Cardiac ventricle fibroblast (primary cell): ENCODE data around the gene DEFB126. TPM values are rescaled to one million over a fixed set of nuclear protein-coding genes. Genes with fewer than 3 reads are reported as not detected.

Source experiments
- total RNA-seq: library from RNA; depleted of rRNA; stranded (reverse); fragments of >200 nt; gene quantifications from 2 replicates; pipeline ENCODE4 v1.2.3, GENCODE V29; 2015

DEFB126 gene, protein sequence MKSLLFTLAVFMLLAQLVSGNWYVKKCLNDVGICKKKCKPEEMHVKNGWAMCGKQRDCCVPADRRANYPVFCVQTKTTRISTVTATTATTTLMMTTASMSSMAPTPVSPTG
- total RNA-seq = not detected in 2 replicates

GRCh38 chr20:142290-142689 lies at the start of gene DEFB126:
Gene DEFB126, plus strand, starts transcription at chr20:142590. Its CDS starts 39 bp downstream, at chr20:142629.

GRCh38 chr20:157154-157553 lies 14.8 kb downstream of the DEFB126 start, which contains the start of gene DEFB127:
Gene DEFB127, plus strand, starts transcription at chr20:157454. Its CDS starts 91 bp downstream, at chr20:157545.

DNA sequence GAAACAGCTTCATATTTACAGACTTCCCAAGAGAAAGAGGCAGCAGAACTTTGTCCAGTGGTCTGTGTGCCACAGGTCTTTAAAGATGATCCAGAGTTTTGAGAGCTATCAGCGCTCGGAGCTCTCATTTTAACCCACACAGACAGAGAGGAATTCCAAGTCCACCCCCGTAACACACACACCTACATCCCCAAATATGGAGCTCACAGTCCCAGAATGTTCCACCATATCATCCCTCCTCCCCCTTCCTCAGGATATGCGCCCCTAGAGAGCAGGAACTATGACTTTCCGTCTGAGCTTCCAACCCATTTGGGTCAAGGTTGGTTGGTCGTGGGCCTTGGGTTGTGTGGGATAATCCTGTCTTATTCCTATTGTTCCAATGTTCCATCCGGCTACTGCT lies 47.2 kb downstream of the DEFB126 start, which contains the start of gene DEFB128:
DEFB128 (minus strand) TSS at position 101 of the 400 bp plus-strand sequence; CDS start at position 13, 88 bp downstream.

Other genes with a start within 250 kb of the DEFB126 start
- not detected in 2 replicates for gene DEFB125, start 54.9 kb upstream of the DEFB126 start, total RNA-seq
- not detected in 2 replicates for gene DEFB127, start 14.9 kb downstream of the DEFB126 start, total RNA-seq
- gene DEFB128, start 47.1 kb downstream of the DEFB126 start, total RNA-seq = not detected in 2 replicates
- gene DEFB129, start 84.7 kb downstream of the DEFB126 start, total RNA-seq = not detected in 2 replicates
- gene DEFB132, start 115.1 kb downstream of the DEFB126 start, total RNA-seq = not detected in 2 replicates
- gene C20orf96, start 148.2 kb downstream of the DEFB126 start, total RNA-seq = 1.7 and 1.9 TPM in 2 replicates
- 12.5 and 16.4 TPM in 2 replicates for gene ZCCHC3, start 155.0 kb downstream of the DEFB126 start, total RNA-seq
- 15.2 and 16.2 TPM in 2 replicates for gene SOX12, start 183.0 kb downstream of the DEFB126 start, total RNA-seq
- gene NRSN2, start 204.5 kb downstream of the DEFB126 start, total RNA-seq = 38.8 and 54.0 TPM in 2 replicates
- 6.7 and 8.2 TPM in 2 replicates for gene TRIB3, start 238.2 kb downstream of the DEFB126 start, total RNA-seq